Inflammatory macrophage (primary cell): ENCODE measurements around the gene NUP54.
A peak's percentile ranks its signal among the peaks of the same experiment; 100 is the strongest.

ENCODE experiments used
- DNase-seq, 2 donors: peaks; one replicate each; pipeline ENCODE4 v3.0.0-alpha.2; 2020 to 2022

NUP54 gene

DNA sequence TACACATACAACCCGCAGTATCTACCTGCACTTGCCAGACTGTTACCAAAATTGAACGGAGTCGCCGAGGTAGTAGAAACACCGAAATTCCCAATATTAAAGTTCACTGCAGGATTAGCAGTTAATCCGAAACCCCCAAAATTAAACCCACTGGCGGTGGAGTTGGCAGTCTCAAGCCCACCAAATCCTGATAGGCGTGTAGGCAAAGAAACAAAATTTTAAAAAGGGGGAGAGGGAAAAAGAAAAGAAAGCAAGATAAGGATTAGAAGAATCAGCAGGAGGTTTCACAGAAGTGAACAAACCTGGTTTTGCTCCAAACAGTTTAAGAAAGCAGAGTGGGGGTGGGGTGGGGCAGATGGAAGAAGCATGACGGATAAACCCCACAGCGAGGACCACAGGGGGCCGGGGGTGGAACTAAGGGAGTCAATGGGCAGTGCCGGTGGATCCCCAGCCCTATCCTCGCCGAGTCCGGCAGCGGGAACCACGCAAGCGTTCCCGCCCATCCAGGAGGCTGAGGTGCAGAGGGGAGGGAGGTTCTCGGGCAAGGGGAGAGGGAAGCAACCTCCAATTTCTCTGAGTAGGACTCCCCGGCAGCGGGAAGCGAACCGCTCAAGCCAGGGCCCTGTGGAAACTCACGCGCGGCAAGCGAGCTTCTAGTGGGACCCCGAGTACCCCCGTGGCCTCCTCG, 599 bp downstream of the NUP54 start:
- DNase-seq, result peak; percentile 45 to 55

DNA sequence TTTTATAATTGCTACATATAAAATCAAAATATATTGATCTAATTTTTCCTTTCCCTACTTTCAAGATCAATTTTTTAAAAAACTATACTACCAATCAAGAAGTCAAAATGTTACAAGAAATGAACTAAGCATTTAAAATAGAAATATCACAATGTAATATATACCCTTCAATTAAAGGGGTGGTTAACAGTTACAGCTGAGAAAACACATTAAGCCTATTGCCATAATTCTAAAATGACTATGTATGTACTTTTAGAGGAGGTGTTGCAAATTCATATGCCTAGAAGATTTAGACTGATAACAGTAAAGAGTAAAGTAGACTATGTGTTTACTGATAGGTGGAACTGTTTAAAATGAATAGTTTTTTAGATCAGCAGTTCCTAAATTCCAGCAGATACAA, 3.7 kb downstream of the NUP54 start:
- DNase-seq, result no peak

DNA sequence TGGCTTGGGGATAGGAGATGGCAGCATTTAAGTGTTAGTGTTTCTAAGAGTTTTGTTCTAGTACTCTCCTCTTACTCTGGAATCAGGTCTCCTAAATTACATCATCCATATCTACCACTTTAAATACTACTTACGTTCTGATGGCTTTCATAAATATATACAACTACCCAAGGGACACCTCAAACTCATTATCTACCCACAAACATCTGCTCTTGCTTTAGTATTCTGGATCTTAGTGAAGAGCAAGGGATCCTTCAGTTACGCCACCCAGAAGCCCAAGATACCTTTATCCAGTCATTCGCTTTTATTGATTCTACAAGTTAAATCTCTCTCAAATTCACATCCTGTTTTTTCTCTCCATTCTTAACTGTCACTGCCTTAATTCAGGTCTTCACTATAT, 7.0 kb downstream of the NUP54 start:
- no peak for DNase-seq

DNA sequence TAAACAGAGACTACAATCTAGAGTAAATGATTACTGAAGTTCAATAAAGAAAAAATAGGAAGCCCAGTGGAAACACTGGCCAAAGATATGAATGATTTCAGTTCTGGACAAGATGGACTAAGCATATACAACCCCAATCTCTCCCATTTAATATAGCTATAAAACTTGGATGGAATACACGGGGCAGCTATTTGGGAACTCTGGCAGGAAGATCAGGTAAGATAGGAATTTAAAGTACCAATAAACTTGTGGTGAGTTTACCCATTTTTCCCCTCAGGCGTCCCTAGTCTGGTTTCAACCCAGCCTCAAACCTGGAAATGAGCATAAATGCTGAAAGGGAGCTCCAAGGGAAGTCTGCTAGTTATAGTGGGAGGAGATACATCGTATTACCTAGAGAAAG, 20.4 kb downstream of the NUP54 start:
- no peak for DNase-seq

DNA sequence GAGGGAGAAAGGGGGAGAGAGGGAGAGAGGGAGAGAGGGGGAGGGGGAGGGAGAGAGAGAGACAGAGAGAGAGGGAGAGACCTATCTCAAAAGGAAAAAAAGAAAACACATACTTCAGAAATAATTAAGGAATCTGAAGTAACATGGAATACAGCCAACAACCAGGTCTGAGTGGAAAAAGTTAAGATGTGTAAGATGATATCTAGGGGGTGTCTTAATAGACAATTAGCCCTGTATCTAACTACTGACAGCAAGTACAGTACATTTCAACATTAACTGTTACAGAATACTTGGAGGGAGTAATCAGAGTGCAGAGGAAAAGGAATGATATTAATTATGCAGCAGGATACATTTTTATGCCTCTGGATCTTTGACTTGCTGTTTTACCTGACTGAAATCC, 22.4 kb downstream of the NUP54 start:
- no peak for DNase-seq

DNA sequence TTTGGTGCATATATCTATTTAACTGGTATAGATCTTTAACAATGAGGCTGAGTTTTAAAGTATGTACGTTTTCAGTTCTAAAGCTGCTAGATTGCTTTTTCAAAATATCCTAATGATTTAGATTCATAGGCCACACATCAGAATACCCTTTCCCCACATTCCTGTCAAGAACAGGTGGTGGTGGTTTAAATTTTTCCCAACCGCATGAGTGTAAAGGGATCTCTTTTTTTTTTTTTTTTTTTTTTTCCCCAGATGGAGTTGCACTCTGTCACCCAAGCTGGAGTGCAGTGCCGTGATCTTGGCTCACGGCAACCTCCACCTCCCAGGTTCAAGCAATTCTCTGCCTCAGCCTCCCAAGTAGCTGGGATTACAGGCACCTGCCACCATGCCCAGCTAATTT, 28.0 kb downstream of the NUP54 start:
- DNase-seq, result no peak

DNA sequence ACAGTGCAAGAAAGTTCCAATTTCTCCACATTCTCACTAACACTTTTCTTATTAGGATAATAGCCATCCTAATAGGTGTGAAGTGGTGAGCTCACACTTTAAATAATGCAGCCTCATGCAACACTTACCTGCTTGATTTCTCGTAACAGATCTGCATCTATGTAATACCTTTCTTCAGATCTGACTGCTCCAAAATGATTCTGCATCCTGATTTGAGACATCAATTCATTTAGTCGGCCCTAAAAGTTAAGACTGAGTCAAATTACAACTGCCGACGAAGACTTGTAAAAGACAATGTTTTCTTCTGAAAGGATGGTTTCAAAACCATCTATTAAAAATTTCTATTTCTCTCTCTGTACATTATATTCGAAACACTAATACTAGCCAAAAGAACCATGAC, 30.7 kb downstream of the NUP54 start:
- DNase-seq, result no peak

DNA sequence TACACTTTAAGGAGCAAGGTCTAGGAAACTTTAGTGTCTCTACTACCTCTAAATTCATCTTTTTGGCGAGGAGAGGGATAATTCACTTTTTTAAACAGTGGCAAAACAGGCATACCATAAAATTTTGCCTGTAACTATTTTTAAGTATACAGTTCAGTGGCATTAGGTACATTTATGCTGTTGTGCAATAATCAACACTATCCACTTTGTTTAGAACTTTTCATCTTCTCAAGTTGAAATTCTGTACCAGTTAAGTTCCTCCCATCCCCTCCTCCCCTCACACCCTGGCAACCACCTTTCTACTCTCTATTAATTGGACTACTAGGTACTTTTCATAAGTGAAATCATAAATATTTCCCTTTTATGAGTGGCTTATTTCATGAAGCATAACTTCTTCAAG, 31.4 kb downstream of the NUP54 start:
- DNase-seq, result no peak

DNA sequence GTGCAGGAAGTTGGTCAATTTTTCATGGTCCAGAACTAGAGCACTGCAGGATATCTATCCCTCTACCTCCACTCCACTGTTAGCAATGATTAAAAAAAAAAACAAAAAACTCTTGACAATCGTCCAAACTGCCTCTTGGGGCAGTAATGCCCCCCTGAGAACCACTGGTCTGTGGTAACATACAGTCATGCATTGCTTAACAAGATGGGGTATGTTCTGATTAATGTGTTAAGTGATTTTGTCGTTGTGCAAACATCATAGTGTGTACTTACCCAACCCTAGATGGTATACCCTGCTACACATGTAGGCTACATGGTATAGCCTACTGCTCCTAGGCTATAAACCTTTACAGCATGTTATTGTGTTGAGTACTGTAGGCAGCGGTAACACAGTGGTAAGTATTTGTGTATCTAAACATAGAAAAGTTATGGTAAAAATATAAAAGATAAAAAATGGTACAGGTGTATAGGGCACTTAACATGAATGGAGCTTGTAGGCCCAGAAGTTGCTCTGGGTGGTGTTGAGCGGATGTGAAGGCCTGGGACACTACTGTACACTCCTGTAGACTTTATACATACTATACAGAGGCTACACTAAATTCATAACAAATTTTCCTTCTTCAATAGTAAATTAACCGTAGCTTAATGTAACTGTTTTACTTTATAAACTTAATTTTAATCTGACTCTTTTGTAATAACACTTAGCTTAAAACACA, 39.6 kb downstream of the NUP54 start:
- DNase-seq, result peak; percentile 12 to 46

DNA sequence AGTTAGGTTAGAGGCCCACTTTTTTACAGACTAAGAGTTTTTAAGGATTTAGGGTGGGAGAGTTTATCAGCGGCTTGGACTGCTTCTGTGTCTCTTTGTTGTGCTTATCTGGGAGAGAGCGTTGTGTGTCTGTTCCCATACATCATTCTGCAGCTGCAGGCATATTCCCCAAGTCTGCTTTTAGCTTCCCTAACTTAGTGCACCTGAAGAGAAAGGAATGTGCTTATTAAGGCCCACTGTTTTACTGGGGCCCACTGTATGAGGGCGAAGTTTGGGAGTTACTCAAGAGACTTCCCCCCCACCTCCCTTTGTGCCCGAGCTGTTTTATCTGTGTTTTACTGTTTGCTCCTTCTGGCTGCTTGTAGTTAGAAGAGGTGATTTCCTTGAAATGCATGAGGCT, 41.8 kb downstream of the NUP54 start:
- no peak for DNase-seq

DNA sequence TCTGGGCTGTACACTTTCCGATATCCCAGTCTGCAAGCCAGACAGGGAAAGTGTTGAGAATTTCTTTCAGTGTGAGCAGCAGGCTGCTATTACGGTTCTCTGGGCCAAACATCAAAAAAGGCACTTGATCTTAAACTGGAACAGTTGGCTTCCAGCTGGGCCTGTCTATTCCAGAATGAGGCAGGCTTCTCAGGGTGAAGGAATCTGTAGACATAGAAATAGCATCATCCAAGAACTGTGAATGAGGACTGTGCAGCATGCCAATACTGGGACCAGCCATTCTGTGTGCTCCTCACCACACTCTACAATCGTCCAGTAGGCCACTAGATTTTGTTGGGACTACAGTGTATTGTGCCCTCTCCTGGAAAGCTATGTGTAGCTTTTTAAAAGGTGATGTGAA, 42.5 kb downstream of the NUP54 start:
- DNase-seq, result no peak

DNA sequence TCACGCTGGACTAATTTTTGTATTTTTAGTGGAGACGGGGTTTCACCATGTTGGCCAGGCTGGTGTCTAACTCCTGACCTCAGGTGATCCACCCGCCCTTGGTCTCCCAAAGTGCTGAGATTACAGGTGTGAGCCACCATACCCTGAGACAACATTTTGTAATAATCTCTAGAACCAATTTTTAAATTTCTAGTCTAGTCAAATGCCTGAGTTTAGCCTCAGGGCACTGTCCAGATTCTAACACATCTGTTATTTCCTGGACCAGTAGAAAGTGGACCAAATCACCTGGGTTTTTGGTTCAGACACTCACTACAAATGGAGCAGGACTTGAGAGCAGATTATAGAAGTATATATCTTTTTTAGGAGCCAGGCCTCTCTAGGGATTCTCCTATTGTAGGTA, 52.1 kb downstream of the NUP54 start:
- no peak for DNase-seq

DNA sequence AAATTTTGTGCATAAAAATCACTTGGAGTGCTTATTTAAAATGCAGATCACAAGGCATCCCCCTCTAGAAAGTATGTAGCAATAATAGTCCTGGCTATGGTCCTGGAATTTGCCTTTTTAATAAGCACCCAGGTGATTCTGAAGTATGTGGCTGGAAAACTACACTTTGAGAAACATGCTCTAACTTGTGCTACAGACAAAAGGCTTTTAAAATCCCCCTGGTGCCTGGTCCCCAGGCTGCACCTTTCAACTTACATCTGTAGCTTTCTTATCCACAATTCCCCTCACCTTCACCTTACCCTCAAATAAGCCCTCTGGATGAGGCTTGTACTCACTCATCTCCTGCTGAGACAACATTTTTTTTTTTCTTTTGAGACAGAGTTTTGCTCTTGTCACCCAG, 52.6 kb downstream of the NUP54 start:
- no peak for DNase-seq

DNA sequence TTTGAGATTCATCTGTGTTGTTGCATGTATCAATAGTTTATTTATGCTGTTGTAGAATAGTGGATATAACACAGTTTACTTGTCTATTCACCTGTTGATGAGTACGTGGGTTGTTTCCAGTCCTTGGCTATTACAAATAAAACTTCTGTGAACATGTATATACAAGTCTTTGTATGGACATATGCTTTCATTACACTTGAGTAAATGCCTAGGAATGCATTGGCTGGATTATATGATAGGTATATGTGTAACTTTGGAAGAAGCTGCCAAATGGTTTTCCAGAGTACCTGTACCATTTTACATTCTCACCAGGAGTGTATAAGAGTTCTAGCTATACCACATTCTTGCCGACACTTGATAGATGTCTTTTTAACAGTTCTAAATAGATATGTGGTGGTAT, 57.1 kb downstream of the NUP54 start:
- no peak for DNase-seq

DNA sequence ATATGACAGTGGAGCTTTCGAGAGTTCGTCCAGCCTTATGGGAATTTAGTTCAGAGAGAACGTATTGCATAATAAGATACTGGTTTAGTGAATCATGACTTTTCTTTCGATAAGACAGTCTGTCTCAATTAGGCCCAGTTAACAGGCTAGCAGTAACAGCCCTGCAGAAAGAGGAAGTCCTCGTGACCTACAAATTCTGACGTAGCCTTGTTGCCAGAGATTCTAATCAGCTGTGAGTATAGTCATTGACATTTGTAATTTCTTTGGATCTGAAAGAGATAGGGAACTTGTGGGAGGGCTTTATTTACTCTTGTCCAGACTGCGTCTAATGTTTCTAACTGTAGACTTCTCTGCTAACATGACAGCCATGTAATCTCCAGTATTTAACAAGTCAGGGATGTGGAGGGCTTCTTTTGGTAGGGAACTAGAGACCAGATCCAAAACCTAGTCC, 57.9 kb downstream of the NUP54 start:
- peak; percentile 97 to 98 for DNase-seq

DNA sequence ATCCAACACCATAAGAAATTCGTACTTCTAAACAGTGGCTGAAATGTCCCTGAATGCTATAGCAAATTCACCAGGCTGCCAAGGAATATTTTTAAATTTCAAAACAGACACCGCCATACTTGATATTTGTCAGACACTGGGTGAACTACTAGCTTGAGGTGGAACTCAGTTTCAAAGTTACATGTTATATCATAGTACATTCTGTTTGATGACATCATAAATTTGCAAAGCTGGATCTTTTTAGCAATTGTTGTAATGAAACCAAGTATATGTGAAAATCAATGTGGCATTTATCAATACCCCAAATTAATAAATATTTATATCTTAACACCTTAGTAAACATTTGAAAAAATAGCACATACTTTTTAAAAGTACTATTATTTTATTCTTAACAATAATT, 59.5 kb downstream of the NUP54 start:
- DNase-seq, result no peak

DNA sequence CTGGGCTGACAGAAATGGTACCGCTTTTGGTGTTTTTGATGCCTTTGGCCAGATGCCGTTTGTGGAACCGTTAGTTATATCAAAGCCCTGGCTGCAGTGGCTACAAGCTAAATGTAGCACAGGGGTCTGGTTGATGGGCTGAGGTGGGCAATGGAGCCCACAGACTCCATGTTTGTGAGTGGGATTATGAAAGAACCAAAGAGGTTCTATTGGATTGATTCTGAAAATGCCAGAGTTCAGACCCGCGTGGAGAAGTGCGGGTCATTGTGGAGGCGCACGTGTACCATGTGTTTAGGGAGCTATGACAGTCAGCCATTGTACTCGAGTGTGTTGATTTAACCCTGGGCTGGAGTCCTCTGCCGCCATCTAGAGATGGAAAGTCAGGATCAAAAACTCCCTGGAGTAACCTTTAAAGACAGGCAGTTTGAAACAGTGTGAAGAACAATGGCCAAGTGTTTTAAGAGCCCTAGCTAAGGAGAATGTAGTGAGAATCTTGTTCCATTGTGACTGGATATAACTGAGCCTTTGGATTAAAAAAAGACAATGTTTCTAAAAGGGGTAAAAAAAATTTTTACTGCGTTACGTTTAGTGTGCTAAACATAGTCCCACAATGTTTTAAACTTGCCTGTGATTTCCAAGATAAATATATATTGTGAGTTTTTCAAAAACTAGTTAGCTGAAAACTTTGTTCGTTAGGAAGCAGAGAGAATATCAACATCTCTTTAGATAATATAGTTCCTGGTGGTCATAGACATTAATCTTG, 61.0 kb downstream of the NUP54 start:
- peak; percentile 50 to 66 for DNase-seq

DNA sequence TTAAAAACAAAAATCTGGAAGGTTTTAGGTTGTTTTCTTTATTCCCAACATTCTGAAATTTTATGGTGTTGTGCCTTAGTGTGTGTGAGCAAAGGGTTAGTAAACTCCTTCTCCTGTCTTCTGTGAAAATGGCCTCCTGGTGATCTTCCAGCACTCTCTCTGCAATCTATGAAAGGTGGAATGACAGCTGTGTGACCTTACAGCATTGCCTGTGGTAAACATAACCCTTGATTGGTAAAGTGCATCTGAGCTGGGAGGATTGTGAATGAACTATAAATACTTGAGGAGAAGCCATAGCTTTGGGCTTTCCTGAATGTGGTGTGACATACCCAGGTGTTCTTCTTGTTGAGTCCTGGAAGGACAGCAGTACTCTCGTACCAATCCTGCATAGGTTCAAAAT, 63.7 kb downstream of the NUP54 start:
- no peak for DNase-seq

DNA sequence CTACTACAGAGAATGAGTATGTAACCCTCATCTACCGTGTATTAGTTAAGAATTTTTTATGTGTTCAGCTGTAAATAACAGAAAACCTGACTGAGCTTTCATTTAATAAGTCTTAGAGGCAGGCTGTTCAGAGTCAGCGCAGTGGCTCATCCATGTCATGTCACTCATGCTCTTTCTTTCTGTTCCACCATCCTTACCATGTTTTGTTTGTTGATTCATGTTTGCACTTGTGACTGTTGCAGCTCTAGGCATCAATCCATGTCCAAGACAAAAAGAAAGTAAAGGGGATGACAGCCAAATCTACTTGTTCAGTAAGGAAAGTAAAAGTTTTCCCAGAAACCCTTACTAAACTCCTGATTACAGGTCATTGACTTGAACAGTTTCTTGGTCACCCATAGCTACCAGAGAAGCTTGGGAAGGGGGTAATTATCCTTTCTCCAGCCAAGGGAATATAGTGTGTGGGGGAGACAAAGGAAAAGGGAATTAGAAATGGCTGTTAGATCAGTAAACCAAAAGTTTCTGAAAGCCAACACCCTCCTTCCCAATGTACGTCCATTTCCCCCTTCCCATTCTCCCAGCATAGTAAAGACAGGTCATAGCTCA, 64.7 kb downstream of the NUP54 start:
- DNase-seq, result no peak

DNA sequence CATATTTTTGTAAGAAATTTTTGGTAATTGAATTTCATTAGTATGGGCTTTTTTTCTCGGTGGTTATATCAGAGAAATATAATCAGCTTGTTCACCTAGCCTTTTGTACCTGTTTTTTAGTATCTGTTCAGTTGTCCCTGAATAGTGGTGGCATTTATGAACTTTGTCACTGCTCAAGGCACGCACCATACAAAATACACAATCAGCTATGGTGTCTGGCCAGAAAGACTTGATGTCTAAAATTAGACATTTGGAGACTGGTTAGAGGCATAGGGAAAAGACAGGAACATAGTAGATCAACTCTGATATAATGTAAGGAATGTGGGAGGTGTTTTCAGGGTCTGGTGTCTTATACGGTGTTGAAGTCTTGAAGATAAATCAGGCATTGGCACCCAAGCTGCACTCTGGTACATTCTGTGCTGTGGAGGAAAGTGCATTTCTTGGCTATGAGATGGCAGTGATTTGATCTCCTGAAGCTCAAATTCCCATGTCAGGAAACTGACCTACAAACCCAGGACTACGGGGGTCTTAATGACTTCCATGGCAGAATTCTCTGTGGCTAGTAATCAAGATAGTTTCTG, 70.1 kb downstream of the NUP54 start:
- no peak for DNase-seq

DNA sequence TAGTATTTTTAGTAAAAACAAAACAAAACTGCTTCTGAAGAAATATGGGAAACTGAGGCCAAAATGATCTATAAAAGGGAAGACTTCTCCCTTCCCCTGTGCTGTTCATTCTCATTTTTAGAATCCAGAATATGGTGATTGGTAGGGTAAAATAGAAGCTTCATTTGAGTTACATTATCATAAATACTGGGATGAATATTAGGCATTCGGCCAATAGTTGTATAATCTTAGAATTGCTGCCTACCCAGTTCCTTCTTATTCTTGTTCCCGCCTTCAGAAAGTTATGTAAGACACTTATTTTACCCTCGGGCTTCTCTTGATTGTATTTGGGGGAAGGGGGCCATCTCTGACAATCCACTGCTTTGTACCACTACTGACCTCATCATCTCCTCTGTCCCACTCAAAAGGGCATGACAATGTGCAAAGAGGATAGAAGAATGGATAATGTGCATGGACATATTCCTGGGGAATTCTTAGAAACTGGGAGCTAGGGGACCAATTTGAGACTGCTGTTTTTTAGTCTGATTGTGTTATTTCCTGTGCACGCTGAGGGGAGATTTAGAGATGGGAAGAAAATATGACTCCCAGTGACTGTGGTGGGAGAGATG, 73.1 kb downstream of the NUP54 start:
- peak in 1 of 2 donors; percentile 14 for DNase-seq

DNA sequence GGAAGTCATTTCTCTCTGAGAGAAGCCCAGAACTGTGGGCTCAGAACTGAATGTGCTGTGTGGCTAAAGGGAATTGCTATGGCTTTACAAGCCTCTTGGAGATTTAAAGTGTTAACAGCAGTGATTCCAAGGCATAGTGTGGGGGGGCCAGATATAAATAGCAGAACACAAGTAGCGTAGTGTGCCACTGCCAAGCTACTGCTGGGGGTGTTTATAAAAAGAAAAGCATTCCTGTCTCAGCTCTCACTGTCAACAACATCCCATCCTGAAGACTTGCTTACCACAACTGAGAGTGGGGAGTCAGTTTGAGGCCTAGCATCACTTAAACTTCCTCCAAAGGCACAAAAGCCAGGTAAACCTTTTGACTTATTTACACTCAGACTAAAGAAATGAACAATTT, 73.7 kb downstream of the NUP54 start, which contains the start of gene ART3:
Gene ART3 (plus strand): TSS at position 242 of the 400 bp plus-strand sequence. CDS start 1,181 bp downstream, outside the sequence.
- no peak for DNase-seq
